ENCODE measurements around the gene AOPEP.

Gene AOPEP

DNA sequence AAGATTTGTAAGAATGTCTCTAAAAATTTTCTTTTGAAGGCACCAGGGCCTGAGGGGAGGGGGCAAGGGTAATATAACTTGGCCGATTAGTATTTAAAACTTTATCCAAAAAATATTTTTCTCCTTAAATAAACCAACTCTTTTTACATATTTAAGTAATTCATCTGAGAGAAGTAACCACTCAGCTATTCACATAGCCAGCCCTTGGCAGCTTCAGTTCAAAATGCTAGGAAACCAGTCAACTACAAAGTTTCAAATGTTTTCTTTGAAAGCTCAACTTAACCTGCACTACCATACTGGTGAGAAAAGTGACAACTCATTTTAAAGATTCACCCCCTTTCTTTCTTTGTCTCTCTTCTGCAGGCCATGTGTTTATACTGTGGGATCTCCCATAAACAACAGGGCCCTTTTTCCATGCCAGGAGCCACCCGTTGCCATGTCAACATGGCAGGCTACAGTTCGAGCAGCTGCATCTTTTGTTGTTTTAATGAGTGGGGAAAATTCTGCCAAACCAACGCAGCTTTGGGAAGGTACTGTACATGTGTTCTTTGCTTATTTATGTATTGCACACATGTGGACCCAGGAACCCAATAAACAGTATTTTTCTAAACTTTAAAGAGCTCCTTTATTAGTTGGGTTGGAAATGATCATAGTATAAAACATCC is 46.3 kb downstream of the AOPEP start:
- TF ChIP-seq FOXM1 (IDR thresholded peaks at IDR 0.05; ENCODE audit: borderline replicate concordance, low read depth) (no peak), CREB1 (IDR thresholded peaks at IDR 0.05; ENCODE audit: low read depth) (no peak), CEBPB (IDR thresholded peaks at IDR 0.05) (no peak), TEAD4 (IDR thresholded peaks at IDR 0.05) (no peak), TCF12 (IDR thresholded peaks at IDR 0.05; ENCODE audit: low read depth) (no peak)

DNA sequence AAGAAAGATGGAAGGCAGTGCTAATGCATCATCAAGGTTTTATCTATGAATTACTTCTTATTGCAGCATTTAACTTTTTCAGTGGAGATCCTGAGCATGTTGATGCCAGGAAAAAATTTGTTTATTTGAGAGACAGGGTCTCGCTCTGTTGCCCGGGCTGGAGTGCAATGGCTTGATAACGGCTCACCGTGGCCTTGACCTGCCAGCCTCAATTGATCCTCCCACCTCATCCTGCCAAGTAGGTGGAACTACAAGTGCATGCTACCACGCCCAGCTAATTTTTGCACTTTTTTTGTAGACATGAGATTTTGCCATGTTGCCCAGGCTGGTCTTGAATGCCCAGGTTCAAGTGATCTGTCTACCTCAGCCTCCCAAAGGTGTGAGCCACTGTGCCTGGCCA is 47.2 kb downstream of the AOPEP start:
- TF ChIP-seq TEAD4 (IDR thresholded peaks at IDR 0.05) (no peak), RAD21 (IDR thresholded peaks at IDR 0.05; ENCODE audit: low read depth) (no peak), TAF1 (IDR thresholded peaks at IDR 0.05; ENCODE audit: low read depth) (no peak), TCF12 (IDR thresholded peaks at IDR 0.05; ENCODE audit: low read depth) (no peak), EP300 (IDR thresholded peaks at IDR 0.05; ENCODE audit: borderline replicate concordance) (no peak), ZBTB7A (IDR thresholded peaks at IDR 0.05; ENCODE audit: low read depth) (no peak)

DNA sequence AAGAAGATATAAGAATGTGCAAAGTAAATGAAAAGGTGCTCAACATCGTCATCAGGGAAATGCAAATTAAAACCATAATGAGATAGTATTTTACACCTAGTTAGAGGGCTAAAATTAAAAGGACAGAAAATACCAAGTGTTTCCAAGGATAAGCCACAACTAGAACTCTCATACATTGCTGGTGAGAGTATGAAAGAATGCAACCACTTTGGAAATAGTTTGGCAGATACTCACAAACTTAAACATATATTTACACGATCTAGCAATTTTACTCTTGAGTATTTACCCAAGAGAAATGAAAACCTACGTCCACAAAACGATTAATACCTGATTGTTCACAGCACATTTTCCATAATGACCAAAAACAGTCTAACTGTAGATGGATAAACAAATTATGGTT is 51.5 kb downstream of the AOPEP start:
- no peak for TF ChIP-seq TCF12 (IDR thresholded peaks at IDR 0.05; ENCODE audit: low read depth)
- TF ChIP-seq NFIC (IDR thresholded peaks at IDR 0.05): no peak
- no peak for TF ChIP-seq CEBPB (IDR thresholded peaks at IDR 0.05)
- no peak for TF ChIP-seq TEAD4 (IDR thresholded peaks at IDR 0.05)
- no peak for TF ChIP-seq RAD21 (IDR thresholded peaks at IDR 0.05; ENCODE audit: low read depth)
- TF ChIP-seq EP300 (IDR thresholded peaks at IDR 0.05; ENCODE audit: borderline replicate concordance): no peak
- no peak for TF ChIP-seq TAF1 (IDR thresholded peaks at IDR 0.05; ENCODE audit: low read depth)
- TF ChIP-seq, protein P1, sequence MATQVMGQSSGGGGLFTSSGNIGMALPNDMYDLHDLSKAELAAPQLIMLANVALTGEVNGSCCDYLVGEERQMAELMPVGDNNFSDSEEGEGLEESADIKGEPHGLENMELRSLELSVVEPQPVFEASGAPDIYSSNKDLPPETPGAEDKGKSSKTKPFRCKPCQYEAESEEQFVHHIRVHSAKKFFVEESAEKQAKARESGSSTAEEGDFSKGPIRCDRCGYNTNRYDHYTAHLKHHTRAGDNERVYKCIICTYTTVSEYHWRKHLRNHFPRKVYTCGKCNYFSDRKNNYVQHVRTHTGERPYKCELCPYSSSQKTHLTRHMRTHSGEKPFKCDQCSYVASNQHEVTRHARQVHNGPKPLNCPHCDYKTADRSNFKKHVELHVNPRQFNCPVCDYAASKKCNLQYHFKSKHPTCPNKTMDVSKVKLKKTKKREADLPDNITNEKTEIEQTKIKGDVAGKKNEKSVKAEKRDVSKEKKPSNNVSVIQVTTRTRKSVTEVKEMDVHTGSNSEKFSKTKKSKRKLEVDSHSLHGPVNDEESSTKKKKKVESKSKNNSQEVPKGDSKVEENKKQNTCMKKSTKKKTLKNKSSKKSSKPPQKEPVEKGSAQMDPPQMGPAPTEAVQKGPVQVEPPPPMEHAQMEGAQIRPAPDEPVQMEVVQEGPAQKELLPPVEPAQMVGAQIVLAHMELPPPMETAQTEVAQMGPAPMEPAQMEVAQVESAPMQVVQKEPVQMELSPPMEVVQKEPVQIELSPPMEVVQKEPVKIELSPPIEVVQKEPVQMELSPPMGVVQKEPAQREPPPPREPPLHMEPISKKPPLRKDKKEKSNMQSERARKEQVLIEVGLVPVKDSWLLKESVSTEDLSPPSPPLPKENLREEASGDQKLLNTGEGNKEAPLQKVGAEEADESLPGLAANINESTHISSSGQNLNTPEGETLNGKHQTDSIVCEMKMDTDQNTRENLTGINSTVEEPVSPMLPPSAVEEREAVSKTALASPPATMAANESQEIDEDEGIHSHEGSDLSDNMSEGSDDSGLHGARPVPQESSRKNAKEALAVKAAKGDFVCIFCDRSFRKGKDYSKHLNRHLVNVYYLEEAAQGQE (IDR thresholded peaks at IDR 0.05; ENCODE audit: low read depth): no peak
- no peak for TF ChIP-seq CREB1 (IDR thresholded peaks at IDR 0.05; ENCODE audit: low read depth)
- TF ChIP-seq YY1 (IDR thresholded peaks at IDR 0.05; ENCODE audit: low read depth): no peak
- TF ChIP-seq EGR1 (IDR thresholded peaks at IDR 0.05): no peak
- no peak for TF ChIP-seq ZBTB7A (IDR thresholded peaks at IDR 0.05; ENCODE audit: low read depth)
- no peak for TF ChIP-seq FOXM1 (IDR thresholded peaks at IDR 0.05; ENCODE audit: borderline replicate concordance, low read depth)
- TF ChIP-seq, protein P2, sequence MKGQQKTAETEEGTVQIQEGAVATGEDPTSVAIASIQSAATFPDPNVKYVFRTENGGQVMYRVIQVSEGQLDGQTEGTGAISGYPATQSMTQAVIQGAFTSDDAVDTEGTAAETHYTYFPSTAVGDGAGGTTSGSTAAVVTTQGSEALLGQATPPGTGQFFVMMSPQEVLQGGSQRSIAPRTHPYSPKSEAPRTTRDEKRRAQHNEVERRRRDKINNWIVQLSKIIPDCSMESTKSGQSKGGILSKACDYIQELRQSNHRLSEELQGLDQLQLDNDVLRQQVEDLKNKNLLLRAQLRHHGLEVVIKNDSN (IDR thresholded peaks at IDR 0.05): no peak
- TF ChIP-seq, protein P3, sequence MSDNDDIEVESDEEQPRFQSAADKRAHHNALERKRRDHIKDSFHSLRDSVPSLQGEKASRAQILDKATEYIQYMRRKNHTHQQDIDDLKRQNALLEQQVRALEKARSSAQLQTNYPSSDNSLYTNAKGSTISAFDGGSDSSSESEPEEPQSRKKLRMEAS (IDR thresholded peaks at IDR 0.05): no peak

DNA sequence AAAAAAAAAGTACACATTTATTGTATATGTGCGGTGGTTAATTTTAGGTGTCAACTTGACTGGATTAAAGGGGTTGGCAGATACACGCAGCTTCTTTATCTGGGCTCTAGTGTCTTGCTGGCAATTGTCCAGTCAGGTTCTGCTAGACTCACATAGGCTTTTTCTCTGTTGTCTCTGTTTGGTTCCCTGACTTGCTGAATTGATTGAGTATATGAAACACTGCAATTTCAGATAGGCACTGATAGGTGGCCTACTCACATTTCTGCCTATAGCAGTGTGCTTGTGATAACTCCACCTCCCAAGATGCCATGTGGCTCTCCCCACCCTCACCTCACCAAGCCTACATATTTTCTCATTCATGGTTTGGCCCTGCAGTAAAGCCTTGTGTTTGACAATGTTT is 52.5 kb downstream of the AOPEP start:
- TF ChIP-seq ZBTB7A (IDR thresholded peaks at IDR 0.05; ENCODE audit: low read depth) (no peak), TCF12 (IDR thresholded peaks at IDR 0.05; ENCODE audit: low read depth) (no peak), RAD21 (IDR thresholded peaks at IDR 0.05; ENCODE audit: low read depth) (peak; percentile 26; the same call in 1 of the 2 replicates)
- TF ChIP-seq, protein P3 (IDR thresholded peaks at IDR 0.05): peak; percentile 44; the same call in 1 of the 2 replicates
- TF ChIP-seq, protein P1 (IDR thresholded peaks at IDR 0.05; ENCODE audit: low read depth): no peak

DNA sequence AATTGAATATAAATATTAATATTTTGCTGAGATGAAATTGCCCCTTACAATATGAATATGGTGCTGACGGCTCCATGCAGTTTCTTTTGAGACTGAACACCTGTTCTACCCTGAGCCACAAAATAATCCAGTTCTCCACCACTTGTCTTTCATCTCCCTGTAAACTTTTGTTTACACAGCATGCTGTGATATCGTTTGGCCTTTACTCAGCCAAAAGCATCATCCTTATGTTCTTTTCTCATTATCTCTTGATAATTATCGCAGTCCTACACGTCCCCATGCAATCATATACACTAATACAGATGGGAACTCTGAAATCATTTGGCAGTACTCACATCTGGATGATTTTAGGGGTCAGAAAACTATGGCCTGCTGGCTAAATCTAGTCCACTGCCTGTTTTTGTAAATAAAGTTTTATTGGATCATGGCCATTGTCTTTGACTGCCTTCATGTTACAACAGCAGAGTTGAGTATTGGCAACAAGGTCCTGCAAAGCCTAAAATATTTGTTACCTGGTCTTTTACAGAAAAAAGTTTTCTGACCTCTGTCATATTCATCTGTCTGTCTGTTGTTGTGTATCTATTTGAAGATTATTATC is 53.3 kb downstream of the AOPEP start:
- TF ChIP-seq EP300 (IDR thresholded peaks at IDR 0.05; ENCODE audit: borderline replicate concordance) (no peak), EGR1 (IDR thresholded peaks at IDR 0.05) (no peak), YY1 (IDR thresholded peaks at IDR 0.05; ENCODE audit: low read depth) (no peak), ZBTB7A (IDR thresholded peaks at IDR 0.05; ENCODE audit: low read depth) (no peak), TAF1 (IDR thresholded peaks at IDR 0.05; ENCODE audit: low read depth) (no peak), FOXM1 (IDR thresholded peaks at IDR 0.05; ENCODE audit: borderline replicate concordance, low read depth) (no peak), TCF12 (IDR thresholded peaks at IDR 0.05; ENCODE audit: low read depth) (no peak), RAD21 (IDR thresholded peaks at IDR 0.05; ENCODE audit: low read depth) (no peak), TEAD4 (IDR thresholded peaks at IDR 0.05) (no peak)
- TF ChIP-seq, protein P3 (IDR thresholded peaks at IDR 0.05): no peak

DNA sequence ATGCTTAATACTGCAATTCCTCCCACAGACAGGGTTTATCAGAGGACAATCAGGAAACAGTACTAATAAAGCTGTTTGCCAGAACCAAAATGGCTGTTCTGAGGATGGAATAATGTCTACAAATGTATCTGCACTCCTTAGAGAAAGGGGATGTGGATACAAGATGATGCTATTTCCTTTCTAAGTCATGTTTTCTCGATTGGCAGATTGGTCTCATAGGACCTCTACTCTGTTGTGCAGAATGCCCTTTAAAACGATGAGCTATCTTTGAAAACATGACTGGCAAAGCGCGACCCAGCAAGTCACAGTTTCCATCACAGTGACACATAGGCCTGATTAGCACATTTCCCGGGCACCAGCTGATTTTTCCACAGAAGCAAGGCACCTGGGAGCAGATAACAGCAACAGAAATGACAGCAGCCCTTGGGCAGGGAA is 54.0 kb downstream of the AOPEP start:
- TF ChIP-seq NFIC (IDR thresholded peaks at IDR 0.05): no peak
- TF ChIP-seq YY1 (IDR thresholded peaks at IDR 0.05; ENCODE audit: low read depth): no peak
- TF ChIP-seq TEAD4 (IDR thresholded peaks at IDR 0.05): no peak
- TF ChIP-seq, protein P1 (IDR thresholded peaks at IDR 0.05; ENCODE audit: low read depth): no peak
- TF ChIP-seq EGR1 (IDR thresholded peaks at IDR 0.05): no peak
- TF ChIP-seq RAD21 (IDR thresholded peaks at IDR 0.05; ENCODE audit: low read depth): no peak
- TF ChIP-seq ZBTB7A (IDR thresholded peaks at IDR 0.05; ENCODE audit: low read depth): no peak
- TF ChIP-seq TCF12 (IDR thresholded peaks at IDR 0.05; ENCODE audit: low read depth): no peak
- no peak for TF ChIP-seq EP300 (IDR thresholded peaks at IDR 0.05; ENCODE audit: borderline replicate concordance)
- no peak for TF ChIP-seq CREB1 (IDR thresholded peaks at IDR 0.05; ENCODE audit: low read depth)
- no peak for TF ChIP-seq FOXM1 (IDR thresholded peaks at IDR 0.05; ENCODE audit: borderline replicate concordance, low read depth)
- no peak for TF ChIP-seq TAF1 (IDR thresholded peaks at IDR 0.05; ENCODE audit: low read depth)
- TF ChIP-seq, protein P3 (IDR thresholded peaks at IDR 0.05): no peak
- no peak for TF ChIP-seq CEBPB (IDR thresholded peaks at IDR 0.05)
- TF ChIP-seq, protein P2 (IDR thresholded peaks at IDR 0.05): no peak
